NCI-H2196 (cell line): ENCODE measurements around the gene RAVER1.
"Not testable (repeated sequence)": the region's sequence is repeated elsewhere in the genome, so short reads cannot be mapped to it uniquely, and the experiment has no call there.

Source experiments
- DNase-seq: peaks from one replicate; lab custom pipeline; 2025; ENCODE audit not compliant: unreplicated experiment; lab: John Stamatoyannopoulos, UW

The RAVER1 gene

DNA sequence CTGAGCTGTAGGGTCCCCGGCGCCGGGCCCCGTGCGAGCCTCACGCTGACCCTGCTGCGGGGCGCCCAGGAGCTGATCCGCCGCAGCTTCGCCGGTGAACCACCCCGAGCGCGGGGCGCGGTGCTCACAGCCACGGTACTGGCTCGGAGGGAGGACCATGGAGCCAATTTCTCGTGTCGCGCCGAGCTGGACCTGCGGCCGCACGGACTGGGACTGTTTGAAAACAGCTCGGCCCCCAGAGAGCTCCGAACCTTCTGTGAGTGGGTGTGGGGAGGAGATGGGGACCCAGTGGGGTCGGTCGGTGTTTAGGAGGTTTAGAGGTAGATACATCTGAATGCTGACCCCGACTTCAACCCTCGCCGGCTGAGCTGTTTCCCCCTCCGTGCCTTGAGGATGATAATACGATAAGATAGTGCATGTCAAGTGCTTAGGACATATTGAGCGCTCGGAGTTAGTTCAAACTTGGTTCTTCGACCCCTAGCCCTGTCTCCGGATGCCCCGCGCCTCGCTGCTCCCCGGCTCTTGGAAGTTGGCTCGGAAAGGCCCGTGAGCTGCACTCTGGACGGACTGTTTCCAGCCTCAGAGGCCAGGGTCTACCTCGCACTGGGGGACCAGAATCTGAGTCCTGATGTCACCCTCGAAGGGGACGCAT lies 41.6 kb downstream of the RAVER1 start:
- no peak for DNase-seq

DNA sequence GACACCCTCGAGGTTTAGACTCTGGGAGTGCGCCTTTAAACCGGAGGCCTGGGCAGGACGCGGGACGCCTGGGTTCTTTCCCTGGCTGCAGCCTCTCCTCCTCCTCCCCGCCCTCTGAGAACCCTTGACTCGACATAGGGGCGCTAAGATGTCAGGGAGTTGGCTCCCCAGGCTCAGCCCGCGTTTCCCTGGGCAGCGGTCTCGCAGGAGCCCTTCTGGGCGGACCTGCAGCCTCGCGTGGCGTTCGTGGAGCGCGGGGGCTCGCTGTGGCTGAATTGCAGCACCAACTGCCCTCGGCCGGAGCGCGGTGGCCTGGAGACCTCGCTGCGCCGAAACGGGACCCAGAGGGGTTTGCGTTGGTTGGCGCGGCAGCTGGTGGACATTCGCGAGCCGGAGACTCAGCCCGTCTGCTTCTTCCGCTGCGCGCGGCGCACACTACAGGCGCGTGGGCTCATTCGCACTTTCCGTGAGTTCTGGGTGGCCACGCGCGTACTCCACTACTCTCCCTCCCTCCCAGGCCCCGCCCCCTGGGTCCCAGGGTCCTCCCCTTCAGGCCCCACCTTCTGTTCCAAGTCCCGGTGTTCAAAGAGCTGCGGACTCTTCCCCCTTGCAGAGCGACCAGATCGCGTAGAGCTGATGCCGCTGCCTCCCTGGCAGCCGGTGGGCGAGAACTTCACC lies 42.3 kb downstream of the RAVER1 start:
- DNase-seq = peak; percentile 27

DNA sequence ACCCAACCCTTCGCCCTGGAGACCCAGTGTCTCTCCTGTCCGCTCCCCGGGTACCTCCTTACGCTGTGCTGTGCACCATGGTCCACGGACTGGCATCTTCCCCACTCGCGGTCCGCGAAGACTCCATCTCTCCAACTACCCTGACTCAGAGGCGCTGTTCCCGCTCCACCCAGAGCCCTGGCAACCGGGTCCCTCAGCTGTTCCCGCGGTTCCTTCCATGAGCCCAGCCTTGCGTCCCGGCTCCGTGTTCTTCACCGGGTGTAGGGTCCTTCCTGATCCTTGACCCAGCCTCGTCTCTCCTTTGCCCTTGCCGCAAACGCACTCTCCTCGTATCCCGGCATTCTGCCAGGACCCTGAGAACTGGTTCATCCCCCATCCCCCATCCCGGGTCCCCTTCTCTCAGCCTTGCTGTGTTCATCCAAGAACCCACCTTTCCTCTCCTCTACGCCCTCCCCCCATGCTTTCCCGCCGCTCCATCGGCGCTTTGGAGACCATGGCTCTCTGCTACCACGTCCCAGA lies 42.9 kb downstream of the RAVER1 start:
- no peak for DNase-seq

DNA sequence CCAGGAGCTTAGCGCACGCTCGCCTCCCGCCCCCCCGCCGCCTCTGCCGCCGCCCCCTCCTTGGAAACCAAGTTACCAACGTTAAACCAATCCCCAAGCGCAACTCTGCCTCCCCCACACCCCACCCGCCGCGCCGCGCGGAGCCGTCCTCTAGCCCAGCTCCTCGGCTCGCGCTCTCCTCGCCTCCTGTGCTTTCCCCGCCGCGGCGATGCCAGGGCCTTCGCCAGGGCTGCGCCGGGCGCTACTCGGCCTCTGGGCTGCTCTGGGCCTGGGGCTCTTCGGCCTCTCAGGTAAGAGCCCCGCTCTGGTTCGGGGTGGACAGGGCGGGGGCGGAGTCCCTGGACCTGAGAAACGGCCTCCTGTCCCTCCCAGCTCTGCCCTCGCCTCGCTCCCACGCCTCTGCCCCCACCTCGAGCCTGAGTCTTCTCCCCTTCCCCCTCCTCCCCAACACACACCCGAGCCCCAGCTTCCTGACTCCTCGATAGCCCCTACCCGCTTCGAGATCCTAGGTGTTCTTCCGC lies 43.4 kb downstream of the RAVER1 start, which contains the start of gene ICAM5:
Gene ICAM5 (plus strand): TSS at position 117 of the 521 bp plus-strand sequence. CDS start 92 bp downstream, at position 209.
- DNase-seq = peak; percentile 54

DNA sequence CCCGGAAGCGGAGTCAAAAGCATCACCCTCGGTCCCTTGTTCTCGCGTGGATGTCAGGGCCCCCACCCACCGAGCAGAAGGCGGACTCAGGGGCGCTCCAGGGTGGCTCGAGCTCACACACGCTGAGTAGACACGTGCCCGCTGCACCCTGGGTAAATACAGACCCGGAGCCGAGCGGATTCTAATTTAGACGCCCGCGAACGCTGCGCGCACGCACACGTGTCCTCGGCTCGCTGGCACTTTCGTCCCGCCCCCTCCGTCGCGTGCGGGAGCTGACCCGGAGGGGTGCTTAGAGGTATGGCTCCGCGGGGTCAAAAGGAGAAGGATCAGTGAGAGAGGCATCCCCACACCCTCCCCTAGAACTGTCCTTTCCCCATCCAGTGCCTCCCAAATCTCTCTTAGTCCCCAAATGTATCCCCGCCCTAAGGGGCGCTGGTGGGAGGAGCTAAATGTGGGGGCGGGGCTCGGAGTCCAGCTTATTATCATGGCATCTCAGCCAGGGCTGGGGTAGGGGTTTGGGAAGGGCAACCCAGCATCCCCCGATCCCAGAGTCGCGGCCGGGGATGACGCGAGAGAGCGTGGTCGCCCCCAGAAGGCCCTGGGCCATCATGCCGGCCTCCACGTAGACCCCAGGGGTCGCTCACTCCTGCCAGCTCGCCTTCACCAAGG lies 44.0 kb downstream of the RAVER1 start:
- DNase-seq = peak; percentile 86

DNA sequence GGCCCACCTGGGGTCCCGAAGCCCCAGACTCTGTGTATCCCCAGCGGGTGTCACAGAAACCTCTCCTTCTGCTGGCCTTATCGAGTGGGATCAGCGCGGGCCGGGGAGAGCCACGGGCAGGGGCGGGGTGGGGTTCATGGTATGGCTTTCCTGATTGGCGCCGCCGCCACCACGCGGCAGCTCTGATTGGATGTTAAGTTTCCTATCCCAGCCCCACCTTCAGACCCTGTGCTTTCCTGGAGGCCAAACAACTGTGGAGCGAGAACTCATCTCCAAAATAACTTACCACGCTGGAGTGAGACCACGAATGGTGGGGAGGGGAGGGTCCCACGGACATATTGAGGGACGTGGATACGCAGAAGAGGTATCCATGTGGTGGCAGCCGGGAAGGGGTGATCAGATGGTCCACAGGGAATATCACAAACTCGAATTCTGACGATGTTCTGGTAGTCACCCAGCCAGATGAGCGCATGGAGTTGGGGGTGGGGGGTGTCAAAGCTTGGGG lies 44.6 kb downstream of the RAVER1 start:
- peak; percentile 70 for DNase-seq

DNA sequence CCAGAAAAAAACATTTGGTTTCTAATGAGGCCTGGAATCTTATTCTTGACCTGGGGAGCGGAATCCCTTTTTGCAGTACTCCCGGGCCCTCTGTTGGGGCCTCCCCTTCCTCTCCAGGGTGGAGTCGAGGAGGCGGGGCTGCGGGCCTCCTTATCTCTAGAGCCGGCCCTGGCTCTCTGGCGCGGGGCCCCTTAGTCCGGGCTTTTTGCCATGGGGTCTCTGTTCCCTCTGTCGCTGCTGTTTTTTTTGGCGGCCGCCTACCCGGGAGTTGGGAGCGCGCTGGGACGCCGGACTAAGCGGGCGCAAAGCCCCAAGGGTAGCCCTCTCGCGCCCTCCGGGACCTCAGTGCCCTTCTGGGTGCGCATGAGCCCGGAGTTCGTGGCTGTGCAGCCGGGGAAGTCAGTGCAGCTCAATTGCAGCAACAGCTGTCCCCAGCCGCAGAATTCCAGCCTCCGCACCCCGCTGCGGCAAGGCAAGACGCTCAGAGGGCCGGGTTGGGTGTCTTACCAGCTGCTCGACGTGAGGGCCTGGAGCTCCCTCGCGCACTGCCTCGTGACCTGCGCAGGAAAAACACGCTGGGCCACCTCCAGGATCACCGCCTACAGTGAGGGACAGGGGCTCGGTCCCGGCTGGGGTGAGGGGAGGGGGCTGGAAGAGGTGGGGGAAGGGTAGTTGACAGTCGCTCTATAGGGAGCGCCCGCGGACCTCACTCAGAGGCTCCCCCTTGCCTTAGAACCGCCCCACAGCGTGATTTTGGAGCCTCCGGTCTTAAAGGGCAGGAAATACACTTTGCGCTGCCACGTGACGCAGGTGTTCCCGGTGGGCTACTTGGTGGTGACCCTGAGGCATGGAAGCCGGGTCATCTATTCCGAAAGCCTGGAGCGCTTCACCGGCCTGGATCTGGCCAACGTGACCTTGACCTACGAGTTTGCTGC lies 46.3 kb downstream of the RAVER1 start, which contains the start of gene ICAM4:
Gene ICAM4 (plus strand): TSS at position 153 of the 935 bp plus-strand sequence. CDS start 58 bp downstream, at position 211.
- DNase-seq = no peak

DNA sequence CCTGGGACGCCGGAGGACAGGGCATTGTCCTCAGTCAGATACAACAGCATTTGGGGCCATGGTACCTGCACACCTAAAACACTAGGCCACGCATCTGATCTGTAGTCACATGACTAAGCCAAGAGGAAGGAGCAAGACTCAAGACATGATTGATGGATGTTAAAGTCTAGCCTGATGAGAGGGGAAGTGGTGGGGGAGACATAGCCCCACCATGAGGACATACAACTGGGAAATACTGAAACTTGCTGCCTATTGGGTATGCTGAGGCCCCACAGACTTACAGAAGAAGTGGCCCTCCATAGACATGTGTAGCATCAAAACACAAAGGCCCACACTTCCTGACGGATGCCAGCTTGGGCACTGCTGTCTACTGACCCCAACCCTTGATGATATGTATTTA lies 47.9 kb downstream of the RAVER1 start:
- DNase-seq = no peak

DNA sequence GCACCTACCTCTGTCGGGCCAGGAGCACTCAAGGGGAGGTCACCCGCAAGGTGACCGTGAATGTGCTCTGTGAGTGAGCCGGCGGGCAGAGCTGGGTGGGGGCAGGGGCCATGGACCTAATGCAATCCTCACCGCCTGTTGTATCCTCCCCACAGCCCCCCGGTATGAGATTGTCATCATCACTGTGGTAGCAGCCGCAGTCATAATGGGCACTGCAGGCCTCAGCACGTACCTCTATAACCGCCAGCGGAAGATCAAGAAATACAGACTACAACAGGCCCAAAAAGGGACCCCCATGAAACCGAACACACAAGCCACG lies 48.4 kb downstream of the RAVER1 start:
- no peak for DNase-seq

DNA sequence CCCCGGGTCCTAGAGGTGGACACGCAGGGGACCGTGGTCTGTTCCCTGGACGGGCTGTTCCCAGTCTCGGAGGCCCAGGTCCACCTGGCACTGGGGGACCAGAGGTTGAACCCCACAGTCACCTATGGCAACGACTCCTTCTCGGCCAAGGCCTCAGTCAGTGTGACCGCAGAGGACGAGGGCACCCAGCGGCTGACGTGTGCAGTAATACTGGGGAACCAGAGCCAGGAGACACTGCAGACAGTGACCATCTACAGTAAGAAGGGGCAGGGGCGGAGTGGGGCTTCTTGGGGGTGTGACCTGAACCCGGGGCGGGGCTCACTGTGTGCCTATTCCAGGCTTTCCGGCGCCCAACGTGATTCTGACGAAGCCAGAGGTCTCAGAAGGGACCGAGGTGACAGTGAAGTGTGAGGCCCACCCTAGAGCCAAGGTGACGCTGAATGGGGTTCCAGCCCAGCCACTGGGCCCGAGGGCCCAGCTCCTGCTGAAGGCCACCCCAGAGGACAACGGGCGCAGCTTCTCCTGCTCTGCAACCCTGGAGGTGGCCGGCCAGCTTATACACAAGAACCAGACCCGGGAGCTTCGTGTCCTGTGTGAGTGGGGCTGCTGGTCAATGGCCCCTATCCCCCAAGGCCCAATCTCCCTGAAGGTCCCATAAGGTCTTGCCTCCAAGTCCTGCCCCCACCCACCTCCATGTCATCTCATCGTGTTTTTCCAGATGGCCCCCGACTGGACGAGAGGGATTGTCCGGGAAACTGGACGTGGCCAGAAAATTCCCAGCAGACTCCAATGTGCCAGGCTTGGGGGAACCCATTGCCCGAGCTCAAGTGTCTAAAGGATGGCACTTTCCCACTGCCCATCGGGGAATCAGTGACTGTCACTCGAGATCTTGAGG lies 49.0 kb downstream of the RAVER1 start:
- no peak for DNase-seq

DNA sequence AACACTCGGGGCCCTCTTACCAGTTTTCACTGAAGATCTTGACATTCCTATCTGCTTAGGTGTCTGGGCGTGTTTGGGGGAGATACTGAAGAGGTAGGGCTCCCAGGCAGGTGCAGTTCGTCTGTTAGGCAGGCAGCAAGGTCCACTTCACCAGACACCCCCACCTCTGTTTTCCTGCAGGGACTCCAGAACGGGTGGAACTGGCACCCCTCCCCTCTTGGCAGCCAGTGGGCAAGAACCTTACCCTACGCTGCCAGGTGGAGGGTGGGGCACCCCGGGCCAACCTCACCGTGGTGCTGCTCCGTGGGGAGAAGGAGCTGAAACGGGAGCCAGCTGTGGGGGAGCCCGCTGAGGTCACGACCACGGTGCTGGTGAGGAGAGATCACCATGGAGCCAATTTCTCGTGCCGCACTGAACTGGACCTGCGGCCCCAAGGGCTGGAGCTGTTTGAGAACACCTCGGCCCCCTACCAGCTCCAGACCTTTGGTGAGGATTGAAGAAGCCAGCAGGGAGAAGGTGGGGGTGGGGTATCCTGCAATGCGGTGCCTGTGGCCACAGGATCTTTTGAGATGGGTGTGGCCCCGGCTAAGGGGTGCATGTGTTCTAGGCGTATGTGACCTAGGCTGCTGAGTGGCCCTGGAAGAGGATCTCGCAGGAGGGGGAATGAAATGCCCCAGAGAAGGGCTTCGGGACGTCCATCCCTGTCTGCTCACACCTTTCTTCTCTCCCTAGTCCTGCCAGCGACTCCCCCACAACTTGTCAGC lies 49.8 kb downstream of the RAVER1 start:
- DNase-seq = no peak

DNA sequence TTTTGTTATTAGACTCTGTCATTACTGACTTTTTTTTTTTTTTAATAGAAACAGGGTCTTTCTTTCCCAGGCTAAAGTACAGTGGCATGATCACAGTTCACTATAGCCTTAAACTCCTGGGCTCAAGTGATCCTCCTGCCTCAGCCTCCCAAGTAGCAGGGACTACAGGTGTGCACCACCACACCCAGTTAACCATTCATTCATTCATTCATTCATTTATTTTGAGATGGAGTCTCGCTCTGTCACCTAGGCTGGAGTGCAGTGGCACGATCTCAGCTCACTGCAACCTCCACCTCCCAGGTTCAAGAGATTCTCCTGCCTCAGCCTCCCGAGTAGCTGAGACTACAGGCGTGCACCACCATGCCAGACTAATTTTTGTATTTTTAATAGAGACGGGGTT lies 51.3 kb downstream of the RAVER1 start:
- DNase-seq = not testable (repeated sequence)

DNA sequence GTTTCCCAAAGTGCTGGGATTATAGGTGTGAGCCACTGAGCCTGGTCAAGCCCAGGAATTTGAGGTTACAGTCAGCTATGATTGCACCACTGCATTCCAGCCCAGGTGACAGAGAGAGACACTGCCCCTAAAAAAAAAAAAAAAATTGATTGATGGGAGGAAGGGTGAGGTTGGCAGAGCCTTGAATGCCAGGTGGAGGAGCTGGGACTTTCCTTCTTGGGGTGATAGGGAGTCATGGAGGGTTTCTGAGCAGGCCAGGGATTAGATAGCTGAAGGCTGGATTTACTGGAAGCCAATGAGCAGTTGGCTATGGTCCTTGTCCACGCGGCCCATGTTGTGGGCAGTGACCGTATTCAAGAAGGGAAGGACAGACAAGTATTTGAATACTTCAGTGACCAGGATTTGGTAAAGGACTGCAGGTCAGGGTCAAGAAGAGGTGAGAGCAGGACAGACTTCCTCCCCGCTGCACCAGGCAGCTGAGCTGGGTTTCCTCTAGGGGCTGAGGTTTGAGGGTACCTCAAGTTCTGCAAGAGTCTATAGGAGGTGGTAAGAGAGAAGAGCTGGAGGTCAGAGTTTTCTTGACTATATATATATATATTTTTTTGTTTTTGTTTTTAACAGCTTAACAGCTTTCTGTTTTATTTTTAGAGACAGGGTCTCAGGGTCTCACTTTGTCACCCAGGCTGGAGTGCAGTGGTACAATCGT lies 53.4 kb downstream of the RAVER1 start:
- no peak for DNase-seq

DNA sequence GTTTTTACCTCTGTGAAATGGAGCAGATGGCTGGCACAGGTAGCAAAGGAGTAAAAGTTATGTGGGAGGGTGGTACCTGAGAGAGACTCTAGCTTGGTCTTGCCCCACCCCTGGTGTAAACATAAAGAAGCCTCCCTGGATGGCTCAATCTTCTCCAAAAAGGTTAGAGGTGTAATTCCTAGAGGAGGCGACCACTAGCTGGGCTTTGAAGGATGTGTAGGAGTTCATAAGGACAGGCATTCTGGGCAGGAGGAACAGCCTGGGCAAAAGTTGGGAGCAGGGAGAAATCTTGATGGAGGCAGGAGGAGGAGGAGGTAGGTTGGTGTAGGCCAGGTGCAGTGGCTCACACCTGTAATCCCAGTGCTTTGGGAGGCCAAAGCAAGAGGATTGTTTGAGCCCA lies 54.4 kb downstream of the RAVER1 start:
- no peak for DNase-seq

DNA sequence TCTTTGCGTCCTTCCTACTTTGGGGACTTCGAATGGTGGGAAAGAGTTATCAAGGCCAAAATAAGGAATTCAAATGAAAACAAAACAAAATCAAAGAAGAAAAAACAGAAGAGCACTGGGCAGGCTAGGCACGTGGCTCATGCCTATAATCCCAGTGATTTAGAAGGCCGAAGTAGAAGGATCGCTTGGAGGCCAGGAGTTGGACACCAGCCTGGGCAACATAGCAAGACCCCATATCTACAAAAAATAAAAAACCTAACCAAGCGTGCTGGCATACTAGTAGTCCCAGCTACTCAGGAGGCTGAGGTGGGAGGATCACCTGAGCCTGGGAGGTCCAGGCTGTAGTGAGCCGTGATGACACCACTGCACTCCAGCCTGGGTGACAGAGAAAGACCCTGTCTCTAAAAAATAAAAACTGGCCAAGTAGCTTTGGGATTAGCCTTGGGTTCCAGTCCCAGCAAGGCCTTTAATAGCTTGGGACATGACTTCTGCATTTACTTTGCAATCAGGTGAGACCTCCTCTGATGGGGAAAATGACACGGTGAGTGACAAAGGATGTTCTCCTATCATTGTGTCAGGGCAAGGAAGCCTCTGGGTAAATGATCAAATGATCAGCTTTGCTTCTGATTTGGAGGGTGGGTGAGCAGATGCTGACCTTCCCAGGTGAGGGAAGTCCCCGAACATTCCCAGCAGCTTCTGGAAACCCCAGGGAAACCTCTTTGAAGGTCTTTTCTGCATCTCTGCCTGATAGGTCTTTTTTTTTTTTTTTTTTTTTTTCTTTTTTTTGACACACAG lies 55.3 kb downstream of the RAVER1 start:
- no peak for DNase-seq

DNA sequence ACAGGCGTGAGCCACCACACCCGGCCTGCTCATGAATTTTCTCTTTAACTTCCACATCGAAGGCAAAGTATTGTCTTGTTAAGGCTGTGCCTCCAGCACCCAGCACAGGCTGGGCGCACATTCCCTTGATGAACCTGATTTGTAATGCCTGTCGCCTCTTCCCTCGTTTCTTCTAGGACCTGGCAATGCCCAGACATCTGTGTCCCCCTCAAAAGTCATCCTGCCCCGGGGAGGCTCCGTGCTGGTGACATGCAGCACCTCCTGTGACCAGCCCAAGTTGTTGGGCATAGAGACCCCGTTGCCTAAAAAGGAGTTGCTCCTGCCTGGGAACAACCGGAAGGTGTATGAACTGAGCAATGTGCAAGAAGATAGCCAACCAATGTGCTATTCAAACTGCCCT lies 58.7 kb downstream of the RAVER1 start:
- DNase-seq = no peak

DNA sequence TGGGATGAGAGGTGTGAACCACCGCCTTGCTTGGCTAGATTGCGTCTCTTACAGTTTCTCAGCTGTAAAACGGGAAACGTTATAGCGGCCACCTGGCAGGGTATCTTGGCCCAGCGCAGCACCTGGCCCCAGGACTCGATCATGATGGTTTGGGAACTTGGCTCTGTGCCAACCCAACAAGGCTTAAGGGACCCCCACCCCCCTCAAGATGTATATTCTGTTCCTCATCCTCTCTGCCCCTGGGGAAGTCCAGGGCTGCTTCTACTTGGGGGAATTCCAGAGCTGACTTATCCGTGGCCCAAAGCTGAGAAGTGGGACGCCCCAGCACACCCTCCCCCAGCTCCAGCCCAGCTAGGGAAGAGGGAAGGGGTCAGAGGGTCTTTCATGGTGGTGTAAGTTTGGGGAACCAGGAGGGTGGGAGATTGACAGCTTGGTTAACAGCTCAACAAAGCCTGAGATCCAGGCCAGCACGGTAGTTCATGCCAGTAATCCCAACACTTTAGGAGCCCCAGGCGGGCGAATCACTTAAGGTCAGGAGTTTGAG lies 61.7 kb downstream of the RAVER1 start:
- no peak for DNase-seq
